K562 (cell line): ENCODE data around the gene SLC22A23. TPM values are rescaled to one million over a fixed set of nuclear protein-coding genes. Genes with fewer than 3 reads are reported as not detected.

ENCODE experiments used
- BCOR ChIP-seq: fragments of 450-650 bp; IDR thresholded peaks from 2 replicates; pipeline ENCODE4 v1.6.1; 2016
- CREB3L1 ChIP-seq: fragments of 450-650 bp; IDR thresholded peaks from 2 replicates; pipeline ENCODE4 v1.6.1; 2014; ENCODE audit warnings: low read depth, mild to moderate bottlenecking, moderate library complexity, borderline replicate concordance
- CREB5 ChIP-seq: fragments of 250-450 bp; sonication (Bioruptor Pico); IDR thresholded peaks from 2 replicates; pipeline ENCODE4 v1.5.0; 2020; ENCODE audit warnings: mild to moderate bottlenecking
- ESRRB ChIP-seq: fragments of 250-450 bp; sonication (Bioruptor Pico); IDR thresholded peaks from 2 replicates; pipeline ENCODE4 v1.5.0; 2020; ENCODE audit warnings: mild to moderate bottlenecking, moderate library complexity, borderline replicate concordance
- FIP1L1 ChIP-seq: fragments of 200-400 bp; formaldehyde crosslinking; IDR thresholded peaks from 2 replicates; pipeline ENCODE4 v1.6.1; 2018; ENCODE audit warnings: mild to moderate bottlenecking, low read depth, low read length; ENCODE audit not compliant: poor library complexity, severe bottlenecking
- FOXA1 ChIP-seq: fragments of 450-650 bp; IDR thresholded peaks from 2 replicates; pipeline ENCODE4 v1.6.1; 2016; ENCODE audit warnings: mild to moderate bottlenecking, borderline replicate concordance
- GTF2A2 ChIP-seq: IDR thresholded peaks from 2 replicates; pipeline ENCODE4 v1.6.1; 2016; ENCODE audit warnings: mild to moderate bottlenecking, missing genetic modification characterization, missing compliant biosample characterization
- MCM5 ChIP-seq: fragments of 450-650 bp; IDR thresholded peaks from 2 replicates; pipeline ENCODE4 v1.6.1; 2016; ENCODE audit warnings: low read depth
- MEF2A ChIP-seq: IDR thresholded peaks from 2 replicates; pipeline ENCODE4 v1.6.1; 2011; ENCODE audit warnings: low read depth, mild to moderate bottlenecking, low read length, moderate library complexity; ENCODE audit not compliant: control insufficient read depth
- NEUROD1 ChIP-seq: fragments of 150-350 bp; IDR thresholded peaks from 2 replicates; pipeline ENCODE4 v1.6.1; 2014; ENCODE audit warnings: borderline replicate concordance, low read length, low read depth; ENCODE audit not compliant: partially characterized antibody
- PML ChIP-seq: IDR thresholded peaks from 2 replicates; pipeline ENCODE4 v1.6.1; 2012; ENCODE audit warnings: low read length, inconsistent platforms
- POLR2B ChIP-seq: fragments of 450-650 bp; IDR thresholded peaks from 2 replicates; pipeline ENCODE4 v1.6.1; 2018; ENCODE audit warnings: low read depth; ENCODE audit not compliant: partially characterized antibody
- PPARD ChIP-seq: fragments of 250-450 bp; sonication (Bioruptor Pico); IDR thresholded peaks from 2 replicates; pipeline ENCODE4 v1.8.0; 2022; ENCODE audit warnings: inconsistent platforms, mild to moderate bottlenecking, moderate library complexity
- PRDM10 ChIP-seq: fragments of 450-650 bp; IDR thresholded peaks from 2 replicates; pipeline ENCODE4 v1.6.1; 2018; ENCODE audit not compliant: partially characterized antibody
- RBM14 ChIP-seq: fragments of 200-400 bp; formaldehyde crosslinking; IDR thresholded peaks from 2 replicates; pipeline ENCODE4 v1.6.1; 2018; ENCODE audit warnings: low read depth, mild to moderate bottlenecking, low read length, moderate library complexity, borderline replicate concordance; ENCODE audit not compliant: insufficient read depth
- SAP30 ChIP-seq: fragments of 200-600 bp; sonication (generic); IDR thresholded peaks from 2 replicates; pipeline ENCODE4 v1.6.1; 2012; ENCODE audit warnings: borderline replicate concordance, low read depth, mild to moderate bottlenecking, moderate library complexity, low read length, control low read depth, inconsistent platforms; ENCODE audit not compliant: insufficient read depth, poor library complexity, severe bottlenecking
- SNAPC5 ChIP-seq: fragments of 250-450 bp; sonication (Bioruptor Pico); IDR thresholded peaks from 2 replicates; pipeline ENCODE4 v1.8.0; 2021; ENCODE audit warnings: moderate library complexity, mild to moderate bottlenecking, inconsistent platforms
- ZFP1 ChIP-seq: fragments of 450-650 bp; formaldehyde crosslinking; IDR thresholded peaks from 2 replicates; pipeline ENCODE4 v1.4.0; 2020; ENCODE audit warnings: mild to moderate bottlenecking, mixed read lengths
- ZNF174 ChIP-seq: fragments of 250-450 bp; sonication (Bioruptor Pico); IDR thresholded peaks from 2 replicates; pipeline ENCODE4 v1.4.0; 2020; ENCODE audit warnings: mild to moderate bottlenecking
- ZNF75A ChIP-seq: fragments of 450-650 bp; formaldehyde crosslinking; IDR thresholded peaks from 2 replicates; pipeline ENCODE4 v1.4.0; 2020; ENCODE audit warnings: mild to moderate bottlenecking
- ZNF77 ChIP-seq: fragments of 250-450 bp; sonication (Bioruptor Pico); IDR thresholded peaks from 2 replicates; pipeline ENCODE4 v1.5.0; 2020
- polyA plus RNA-seq, 8 experiments: library from polyadenylated mRNA; depleted of rRNA in 4 of 8; stranded (reverse) in 5 of 8; unstranded in 3 of 8; fragments of >200 nt; fragmentation: Nextera tagmentation in 2 of 8; fragmentation: Illumina TruSeq in 1 of 8; extraction: Ambion mirVana in 2 of 8; extraction: Trizol in 1 of 8; gene quantifications; 2 replicates each; pipeline versions ENCODE4 v1.2.1 to v1.2.3, GENCODE V29; 2011 to 2014; ENCODE audit warnings: inconsistent platforms in 1 of 8, missing spikeins in 1 of 8
- total RNA-seq, 7 experiments: library from RNA; depleted of rRNA in 6 of 7; stranded (reverse); fragments of >200 nt in 6 of 7; fragmentation: Illumina TruSeq in 2 of 7; extraction: Trizol in 2 of 7; gene quantifications; 2 replicates each; pipeline versions ENCODE4 v1.2.1 to v1.2.3, GENCODE V29; 2011 to 2021; ENCODE audit warnings: low replicate concordance in 1 of 7

Gene SLC22A23
- total and polyA plus RNA-seq, 9 of the 15 experiments (the other 6 are each of a cell fraction or from before 2014, with no cell fraction given), result 0.30 to 8.7 (median 2.5) TPM

- TF ChIP-seq CREB3L1 (peak; percentile 73; the same call in 1 of the 2 replicates), NEUROD1 (peak; percentile 95), RBM14 (no peak), MEF2A (peak; percentile 77), SNAPC5 (no peak), FOXA1 (no peak), ZNF174 (CRISPR knock-in tag) (no peak), ZNF77 (CRISPR knock-in tag) (no peak), GTF2A2 (tag) (no peak), ZNF75A (CRISPR knock-in tag) (no peak), PPARD (no peak), PML (peak; percentile 99), ZFP1 (CRISPR knock-in tag) (no peak), ESRRB (CRISPR knock-in tag) (no peak), BCOR (peak; percentile 96), PRDM10 (peak; percentile 83), POLR2B (no peak), SAP30 (peak; percentile 15), FIP1L1 (no peak), MCM5 (no peak), CREB5 (CRISPR knock-in tag) (no peak)
These were observed 63.7 kb downstream of the SLC22A23 start (continued) for GRCh38 chr6:3392930-3393835.
